Lung (tissue), 12 donors: ENCODE measurements around the gene IP6K3. TPM values are rescaled to one million over a fixed set of nuclear protein-coding genes. Genes with fewer than 3 reads are reported as not detected.

Experiments used
- ATAC-seq: fragments of 200-7000 bp; cut with Tn5 transposase; one replicate; pipeline ENCODE4 v1.9.1; 2020; ENCODE audit warnings: moderate number of reproducible peaks; ENCODE audit not compliant: insufficient read depth, low FRiP score
- DNase-seq, 3 donors: peaks; one replicate each; pipeline ENCODE4 v3.0.0-alpha.2; 2013 to 2017
- H3K27ac ChIP-seq, 2 donors: one replicate each; pipeline ENCODE4 v1.5.1; 2013; ENCODE audit warnings: mild to moderate bottlenecking in 2 of 2, moderate library complexity in 2 of 2, control low read depth in 1 of 2, inconsistent platforms in 1 of 2, low read depth in 1 of 2, low read length in 1 of 2
- H3K27me3 ChIP-seq, 3 donors: one replicate each; pipeline ENCODE4 v1.5.1; 2013; ENCODE audit warnings: low read length in 2 of 3; ENCODE audit not compliant: control insufficient read depth in 3 of 3, insufficient read depth in 3 of 3
- H3K36me3 ChIP-seq, 4 donors: one replicate each; pipeline ENCODE4 v1.5.1; 2013; ENCODE audit warnings: low read length in 4 of 4, mild to moderate bottlenecking in 1 of 4, moderate library complexity in 1 of 4; ENCODE audit not compliant: control insufficient read depth in 4 of 4, insufficient read depth in 4 of 4
- H3K4me1 ChIP-seq, 5 donors: one replicate each; pipeline ENCODE4 v1.5.1; 2013; ENCODE audit warnings: low read length in 5 of 5, mild to moderate bottlenecking in 2 of 5, moderate library complexity in 1 of 5; ENCODE audit not compliant: control insufficient read depth in 5 of 5, insufficient read depth in 5 of 5
- H3K4me3 ChIP-seq: one replicate; pipeline ENCODE4 v1.5.1; 2013; ENCODE audit warnings: mild to moderate bottlenecking, control low read depth, moderate library complexity
- H3K9ac ChIP-seq, 2 donors: one replicate each; pipeline ENCODE4 v1.5.1; 2013; ENCODE audit warnings: low read length in 2 of 2, control low read depth in 1 of 2; ENCODE audit not compliant: insufficient read depth in 1 of 2
- H3K9me3 ChIP-seq, 4 donors: one replicate each; pipeline ENCODE4 v1.5.1; 2013; ENCODE audit warnings: low read length in 3 of 4, mild to moderate bottlenecking in 1 of 4, moderate library complexity in 1 of 4; ENCODE audit not compliant: control insufficient read depth in 4 of 4, insufficient read depth in 3 of 4
- WGBS, 2 donors: extraction: QIAGEN DNeasy Blood & Tissue Kit; methylation state at CpG; one replicate each; pipeline ENCODE4 v1.1.7; 2013; 5-methylcytosine and 5-hydroxymethylcytosine counted together
- polyA plus RNA-seq, 2 donors: library from polyadenylated mRNA; stranded (reverse); fragments of 200-250 nt; gene quantifications; one replicate each; pipeline ENCODE4 v1.2.1, GENCODE V29; 2013
- total RNA-seq, 2 donors: library from RNA; depleted of rRNA in 1 of 2; stranded (reverse); fragments of >200 nt in 1 of 2; gene quantifications; one replicate each; pipeline ENCODE4 v1.2.1, GENCODE V29; 2014 to 2021
- TF ChIP-seq, protein P1 (sequence below): IDR thresholded peaks from 2 replicates; pipeline ENCODE4 v1.5.1; 2012; ENCODE audit warnings: mild to moderate bottlenecking; ENCODE audit errors: control extremely low read depth, extremely low read depth
- donor health status: control.
- donor health status: control.
- donor health status: Bipolar disorder and iron deficiency.
- donor health status: healthy.
- donor health status: DM: yes; HTN: yes; CAD: no.

The IP6K3 gene
- total and polyA plus RNA-seq, 4 donors = 1.3 to 3.9 (median 2.5) TPM

DNA sequence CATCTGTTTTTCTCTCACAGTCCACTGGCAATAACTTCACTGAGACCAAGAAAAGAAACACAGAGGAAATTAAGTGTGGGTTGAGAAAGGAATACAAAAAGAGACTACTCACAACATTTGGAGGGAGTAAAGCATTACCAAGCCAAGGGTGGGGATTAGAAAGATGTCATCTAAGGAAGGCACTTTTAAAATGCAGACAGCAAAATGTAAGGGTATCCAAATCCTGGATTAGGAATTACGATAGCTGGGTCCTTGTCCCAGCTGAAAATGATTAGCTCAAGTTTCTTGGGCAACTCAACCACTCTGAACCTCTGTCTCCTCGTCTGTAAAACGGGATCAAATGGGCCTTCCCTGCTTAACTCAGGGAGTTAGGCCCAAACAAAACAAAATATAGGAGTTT is 40.0 kb upstream of the IP6K3 start:
- DNase-seq (no peak), ATAC-seq (no peak)
- Histone ChIP-seq H3K9ac (peak overlapping the region in 1 of 2 donors; percentile 91), H3K27ac (peak overlapping the region in 1 of 2 donors; percentile 29), H3K9me3 (no peaks in the 10 kb centered on the region), H3K27me3 (no peaks in the 10 kb centered on the region), H3K36me3 (peaks cover 3 to 48% (median 29%) of the 10 kb centered on the region in 4 donors), H3K4me3 (no peak overlapping the region), H3K4me1 (peaks cover 12 to 38% (median 17%) of the 10 kb centered on the region in 5 donors)
- TF ChIP-seq, protein P1, sequence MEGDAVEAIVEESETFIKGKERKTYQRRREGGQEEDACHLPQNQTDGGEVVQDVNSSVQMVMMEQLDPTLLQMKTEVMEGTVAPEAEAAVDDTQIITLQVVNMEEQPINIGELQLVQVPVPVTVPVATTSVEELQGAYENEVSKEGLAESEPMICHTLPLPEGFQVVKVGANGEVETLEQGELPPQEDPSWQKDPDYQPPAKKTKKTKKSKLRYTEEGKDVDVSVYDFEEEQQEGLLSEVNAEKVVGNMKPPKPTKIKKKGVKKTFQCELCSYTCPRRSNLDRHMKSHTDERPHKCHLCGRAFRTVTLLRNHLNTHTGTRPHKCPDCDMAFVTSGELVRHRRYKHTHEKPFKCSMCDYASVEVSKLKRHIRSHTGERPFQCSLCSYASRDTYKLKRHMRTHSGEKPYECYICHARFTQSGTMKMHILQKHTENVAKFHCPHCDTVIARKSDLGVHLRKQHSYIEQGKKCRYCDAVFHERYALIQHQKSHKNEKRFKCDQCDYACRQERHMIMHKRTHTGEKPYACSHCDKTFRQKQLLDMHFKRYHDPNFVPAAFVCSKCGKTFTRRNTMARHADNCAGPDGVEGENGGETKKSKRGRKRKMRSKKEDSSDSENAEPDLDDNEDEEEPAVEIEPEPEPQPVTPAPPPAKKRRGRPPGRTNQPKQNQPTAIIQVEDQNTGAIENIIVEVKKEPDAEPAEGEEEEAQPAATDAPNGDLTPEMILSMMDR = no peak
- WGBS, 2 donors = 75 to 81% methylated on average over 3 of the region's 3 CpGs

DNA sequence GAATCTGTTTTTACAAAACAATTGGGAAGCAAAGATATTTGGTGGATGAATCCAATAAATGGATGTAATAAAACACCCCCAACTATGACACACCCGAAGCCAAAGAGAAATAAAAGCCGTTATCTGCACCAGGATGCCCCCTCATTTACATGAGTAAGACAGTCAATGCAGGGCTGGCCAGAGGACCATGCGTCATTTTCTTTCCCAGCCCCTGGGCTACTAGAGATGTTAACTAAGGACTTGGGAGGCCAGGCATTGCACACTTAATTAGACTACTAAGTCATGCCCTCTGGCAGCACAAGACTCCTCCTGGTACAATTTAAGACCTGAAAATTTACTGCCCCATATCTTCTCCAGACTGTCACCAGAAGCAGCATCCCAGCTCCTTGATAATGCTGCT is 39.1 kb upstream of the IP6K3 start:
- Histone ChIP-seq H3K27ac (peak overlapping the region in 1 of 2 donors; percentile 18), H3K27me3 (no peaks in the 10 kb centered on the region), H3K4me3 (no peak overlapping the region), H3K36me3 (peaks cover 3 to 49% (median 32%) of the 10 kb centered on the region in 4 donors), H3K9me3 (no peaks in the 10 kb centered on the region), H3K4me1 (peaks cover 12 to 39% (median 17%) of the 10 kb centered on the region in 5 donors), H3K9ac (no peak overlapping the region)
- ATAC-seq = no peak
- TF ChIP-seq, protein P1 = no peak
- no peak for DNase-seq
- WGBS, 2 donors = 61 to 67% methylated on average over 3 of the region's 3 CpGs

DNA sequence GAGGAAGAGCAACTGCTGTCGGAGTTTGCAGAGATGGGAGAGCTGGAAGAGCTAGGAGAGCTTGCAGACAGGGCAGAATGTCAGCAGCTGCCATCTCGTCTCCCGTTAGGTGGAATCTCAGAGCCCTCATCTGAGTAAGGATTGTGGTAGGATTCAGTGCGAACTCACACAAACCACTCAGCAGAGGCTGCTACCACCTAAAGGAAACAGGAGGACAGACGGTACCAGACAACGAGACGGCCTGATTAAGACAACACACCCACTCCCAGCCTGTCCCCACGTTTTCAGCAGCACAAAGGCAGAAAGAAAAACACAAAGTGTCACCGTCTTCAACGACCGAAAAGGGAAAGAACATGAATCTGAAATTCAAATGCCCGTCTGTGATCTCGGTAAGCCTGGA is 38.1 kb upstream of the IP6K3 start:
- DNase-seq (no peak), ATAC-seq (no peak)
- H3K4me3 ChIP-seq = no peak overlapping the region
- peaks cover 12 to 38% (median 17%) of the 10 kb centered on the region in 5 donors for H3K4me1 ChIP-seq
- 83 to 90% methylated on average over 13 of the region's 13 CpGs for WGBS, 2 donors
- H3K27me3 ChIP-seq = no peaks in the 10 kb centered on the region
- no peak overlapping the region for H3K27ac ChIP-seq
- H3K36me3 ChIP-seq = peaks cover 3 to 58% (median 40%) of the 10 kb centered on the region in 4 donors
- no peak overlapping the region for H3K9ac ChIP-seq
- H3K9me3 ChIP-seq = no peaks in the 10 kb centered on the region
- TF ChIP-seq, protein P1 = no peak
